ENCODE results near the gene COL23A1. TPM values are rescaled to one million over a fixed set of nuclear protein-coding genes. Genes with fewer than 3 reads are reported as not detected.

Gene COL23A1
- total RNA-seq, 1 donor from 2014 or later, result 75.2 TPM

DNA sequence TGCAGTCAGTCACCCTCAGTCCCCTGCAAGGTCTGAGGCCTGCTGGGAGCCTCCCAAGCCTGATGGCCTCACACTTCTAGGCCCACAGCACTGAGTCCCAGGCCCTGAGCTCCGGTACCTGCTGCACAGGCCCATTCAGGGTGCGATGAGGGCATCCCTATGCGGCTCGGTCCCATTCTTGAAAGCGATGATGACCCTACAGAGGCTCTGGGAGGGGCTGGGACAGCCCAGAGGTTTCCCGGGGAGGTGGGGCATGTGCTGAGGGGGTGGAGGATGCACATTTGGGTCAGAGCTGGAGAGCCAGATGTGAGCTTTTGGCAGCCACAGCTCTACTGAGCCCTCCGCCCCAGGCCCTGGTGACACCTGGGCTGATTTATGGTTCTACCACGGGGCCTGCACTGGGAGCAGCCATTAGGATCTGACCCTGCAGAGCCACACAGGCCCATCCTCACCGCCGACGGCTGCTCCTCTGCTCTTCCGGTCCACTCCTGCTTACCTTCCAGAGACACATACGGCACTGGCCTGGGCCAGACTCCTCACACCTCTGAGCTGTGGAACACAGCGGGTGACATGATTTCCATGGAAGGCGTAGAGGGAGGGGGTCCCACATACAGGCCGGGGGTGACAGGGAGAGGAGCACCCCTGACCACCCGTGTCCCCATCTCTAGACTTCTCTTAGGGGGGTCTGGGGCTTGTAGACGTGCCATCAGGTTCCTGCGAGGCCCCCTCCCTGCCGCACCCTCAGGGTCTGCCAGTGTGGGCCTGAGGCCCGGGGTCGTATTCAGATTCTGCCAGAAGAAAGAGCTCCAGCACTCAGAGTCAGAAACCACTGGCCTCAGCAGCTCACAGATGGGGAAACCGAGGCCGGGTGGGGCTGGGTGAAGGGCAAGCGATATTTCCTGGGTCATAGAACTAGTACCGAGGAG, 53.4 kb downstream of the COL23A1 start:
- TF ChIP-seq, protein P1, sequence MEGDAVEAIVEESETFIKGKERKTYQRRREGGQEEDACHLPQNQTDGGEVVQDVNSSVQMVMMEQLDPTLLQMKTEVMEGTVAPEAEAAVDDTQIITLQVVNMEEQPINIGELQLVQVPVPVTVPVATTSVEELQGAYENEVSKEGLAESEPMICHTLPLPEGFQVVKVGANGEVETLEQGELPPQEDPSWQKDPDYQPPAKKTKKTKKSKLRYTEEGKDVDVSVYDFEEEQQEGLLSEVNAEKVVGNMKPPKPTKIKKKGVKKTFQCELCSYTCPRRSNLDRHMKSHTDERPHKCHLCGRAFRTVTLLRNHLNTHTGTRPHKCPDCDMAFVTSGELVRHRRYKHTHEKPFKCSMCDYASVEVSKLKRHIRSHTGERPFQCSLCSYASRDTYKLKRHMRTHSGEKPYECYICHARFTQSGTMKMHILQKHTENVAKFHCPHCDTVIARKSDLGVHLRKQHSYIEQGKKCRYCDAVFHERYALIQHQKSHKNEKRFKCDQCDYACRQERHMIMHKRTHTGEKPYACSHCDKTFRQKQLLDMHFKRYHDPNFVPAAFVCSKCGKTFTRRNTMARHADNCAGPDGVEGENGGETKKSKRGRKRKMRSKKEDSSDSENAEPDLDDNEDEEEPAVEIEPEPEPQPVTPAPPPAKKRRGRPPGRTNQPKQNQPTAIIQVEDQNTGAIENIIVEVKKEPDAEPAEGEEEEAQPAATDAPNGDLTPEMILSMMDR (IDR thresholded peaks at IDR 0.05; ENCODE audit: unreplicated experiment), result no peak
- no peak overlapping the region for H3K4me3 Mint-ChIP-seq (ENCODE audit: unreplicated experiment)
- H3K4me1 Mint-ChIP-seq (ENCODE audit: unreplicated experiment), result peaks cover 16% of the 10 kb centered on the region
- no peaks in the 10 kb centered on the region for H3K27me3 Mint-ChIP-seq (ENCODE audit: unreplicated experiment)
- no peak for DNase-seq (ENCODE audit: low spot score)
- H3K27ac Mint-ChIP-seq (ENCODE audit: unreplicated experiment), result no peak overlapping the region
- H3K9me3 Mint-ChIP-seq (ENCODE audit: unreplicated experiment), result no peaks in the 10 kb centered on the region
- no peaks in the 10 kb centered on the region for H3K36me3 Mint-ChIP-seq (ENCODE audit: low read depth, unreplicated experiment)

DNA sequence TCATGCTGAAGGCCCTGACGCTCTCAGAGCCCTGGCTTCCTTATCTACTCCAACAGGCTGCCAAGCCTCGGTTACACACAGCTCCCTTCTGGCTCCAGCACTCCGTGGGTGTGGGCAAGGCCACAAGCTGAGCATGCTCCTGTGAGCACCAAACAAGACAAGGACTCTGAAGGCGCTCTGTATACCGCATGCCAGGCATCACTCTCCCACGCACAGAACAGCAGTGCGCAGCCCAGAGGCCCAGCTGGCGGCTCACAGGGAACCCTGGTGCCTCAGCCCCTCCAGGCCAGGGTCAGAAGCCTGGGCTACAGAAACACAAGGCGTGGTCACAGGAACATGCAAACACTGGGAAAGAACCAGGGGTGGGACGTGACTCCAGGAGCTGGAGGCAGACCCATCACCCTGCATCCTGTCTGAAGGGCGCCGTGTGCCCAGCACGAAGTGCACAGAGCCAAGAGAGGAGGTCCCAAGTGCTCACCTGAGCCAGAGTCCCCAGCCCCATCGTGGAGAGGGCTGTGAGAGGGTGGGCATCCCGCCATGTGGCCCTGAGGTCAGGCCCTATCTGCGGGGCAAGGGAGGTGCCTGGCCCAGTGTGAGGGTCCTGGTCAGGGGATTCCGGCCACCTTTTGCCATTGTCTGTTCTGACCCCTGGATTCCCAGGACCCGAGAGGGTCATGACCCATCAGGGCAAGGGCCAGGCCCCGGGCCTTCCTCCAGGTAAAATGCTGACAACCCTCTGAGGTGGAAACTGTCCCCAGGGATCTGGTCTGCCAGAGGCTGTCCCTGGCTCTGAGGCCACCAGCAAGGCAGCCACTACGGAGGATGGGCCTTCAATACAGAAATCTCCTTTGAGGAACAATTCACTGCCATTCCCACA, 54.7 kb downstream of the COL23A1 start:
- peak overlapping the region; percentile 42 for H3K27ac Mint-ChIP-seq (ENCODE audit: unreplicated experiment)
- no peaks in the 10 kb centered on the region for H3K27me3 Mint-ChIP-seq (ENCODE audit: unreplicated experiment)
- H3K4me1 Mint-ChIP-seq (ENCODE audit: unreplicated experiment), result peaks cover 16% of the 10 kb centered on the region
- DNase-seq (ENCODE audit: low spot score), result no peak
- TF ChIP-seq, protein P1 (IDR thresholded peaks at IDR 0.05; ENCODE audit: unreplicated experiment), result no peak
- H3K9me3 Mint-ChIP-seq (ENCODE audit: unreplicated experiment), result no peaks in the 10 kb centered on the region
- no peak overlapping the region for H3K4me3 Mint-ChIP-seq (ENCODE audit: unreplicated experiment)
- no peaks in the 10 kb centered on the region for H3K36me3 Mint-ChIP-seq (ENCODE audit: low read depth, unreplicated experiment)

DNA sequence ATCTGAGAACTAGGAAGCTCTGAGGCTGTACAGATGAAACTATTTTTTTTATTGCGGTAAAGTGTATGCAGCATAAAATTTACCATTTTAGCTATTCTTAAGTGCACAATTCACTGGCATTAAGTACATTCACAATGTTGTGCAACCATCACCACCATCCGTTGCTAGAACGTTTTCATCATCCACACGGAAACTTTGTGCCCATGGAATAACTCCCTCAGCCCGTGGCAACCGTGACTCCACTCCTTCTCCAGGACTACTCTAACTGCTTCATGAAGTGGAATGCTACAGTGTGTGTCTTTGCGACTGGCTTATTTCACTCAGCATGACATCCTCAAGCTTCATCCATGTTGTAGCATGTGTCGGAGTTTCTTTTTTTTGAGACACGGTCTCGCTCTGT, 57.1 kb downstream of the COL23A1 start:
- DNase-seq (ENCODE audit: low spot score), result no peak

DNA sequence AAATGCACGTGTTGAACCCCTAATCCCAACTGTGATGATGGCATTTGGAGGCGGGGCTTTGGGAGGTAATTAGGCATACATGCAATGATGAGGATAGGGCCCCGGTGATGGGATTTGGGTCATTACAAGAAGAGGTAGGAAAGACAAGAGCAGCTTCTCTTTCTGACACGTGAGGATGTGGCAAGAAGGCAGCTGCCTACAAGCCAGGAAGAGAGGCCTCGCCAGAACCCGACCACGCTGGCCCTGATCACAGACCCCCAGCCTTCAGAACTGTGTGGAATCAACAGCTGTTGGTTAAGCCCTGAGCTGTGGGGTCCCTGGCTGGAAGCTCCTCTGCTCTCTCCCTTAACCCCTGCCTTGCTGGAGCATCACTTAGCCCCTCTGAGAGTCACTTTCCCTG, 57.5 kb downstream of the COL23A1 start:
- TF ChIP-seq, protein P1 (IDR thresholded peaks at IDR 0.05; ENCODE audit: unreplicated experiment), result no peak
- Mint-ChIP-seq H3K9me3 (ENCODE audit: unreplicated experiment) (no peaks in the 10 kb centered on the region), H3K27ac (ENCODE audit: unreplicated experiment) (no peak overlapping the region), H3K36me3 (ENCODE audit: low read depth, unreplicated experiment) (no peaks in the 10 kb centered on the region), H3K4me3 (ENCODE audit: unreplicated experiment) (no peak overlapping the region), H3K4me1 (ENCODE audit: unreplicated experiment) (peaks cover 7% of the 10 kb centered on the region), H3K27me3 (ENCODE audit: unreplicated experiment) (peaks cover 8% of the 10 kb centered on the region)
- DNase-seq (ENCODE audit: low spot score), result no peak

More for the DNA sequence above, 57.1 kb downstream of the COL23A1 start:
- Mint-ChIP-seq H3K9me3 (ENCODE audit: unreplicated experiment) (no peaks in the 10 kb centered on the region), H3K27ac (ENCODE audit: unreplicated experiment) (no peak overlapping the region), H3K27me3 (ENCODE audit: unreplicated experiment) (peaks cover 3% of the 10 kb centered on the region), H3K4me1 (ENCODE audit: unreplicated experiment) (peaks cover 10% of the 10 kb centered on the region), H3K36me3 (ENCODE audit: low read depth, unreplicated experiment) (no peaks in the 10 kb centered on the region), H3K4me3 (ENCODE audit: unreplicated experiment) (no peak overlapping the region)
- TF ChIP-seq, protein P1 (IDR thresholded peaks at IDR 0.05; ENCODE audit: unreplicated experiment), result no peak
